HepG2 (cell line): ENCODE data around the gene GNG12. TPM values are rescaled to one million over a fixed set of nuclear protein-coding genes. Genes with fewer than 3 reads are reported as not detected.

Experiments
- ARID5B ChIP-seq: IDR thresholded peaks from 2 replicates; pipeline ENCODE4 v1.4.0; 2020; ENCODE audit warnings: mild to moderate bottlenecking, missing genetic modification reagents
- ATF5 ChIP-seq: sonication (generic); formaldehyde crosslinking; IDR thresholded peaks from 2 replicates; pipeline ENCODE4 v1.4.0; 2020; ENCODE audit warnings: mild to moderate bottlenecking, low read depth, missing genetic modification reagents
- ETV6 ChIP-seq: sonication (generic); formaldehyde crosslinking; conservative IDR thresholded peaks from 2 replicates; pipeline ENCODE4 v1.4.0; 2020; ENCODE audit warnings: missing genetic modification reagents
- HBP1 ChIP-seq: IDR thresholded peaks from 2 replicates; pipeline ENCODE4 v1.6.1; 2016; ENCODE audit warnings: low read depth, control low read depth
- HMG20B ChIP-seq: conservative IDR thresholded peaks from 2 replicates; pipeline ENCODE4 v1.6.1; 2016; ENCODE audit warnings: missing genetic modification reagents, missing compliant biosample characterization
- HNF4A ChIP-seq: sonication (generic); formaldehyde crosslinking; IDR thresholded peaks from 2 replicates; pipeline ENCODE4 v1.4.0; 2020; ENCODE audit warnings: missing genetic modification reagents
- KLF12 ChIP-seq: sonication (generic); formaldehyde crosslinking; IDR thresholded peaks from 2 replicates; pipeline ENCODE4 v1.4.0; 2020; ENCODE audit warnings: missing genetic modification reagents, borderline replicate concordance
- KLF16 ChIP-seq, 2 experiments: sonication (generic) in 1 of 2; formaldehyde crosslinking in 1 of 2; IDR thresholded peaks; 2 replicates each; pipeline versions ENCODE4 v1.6.1 to v1.8.0; 2016 to 2023; ENCODE audit warnings: missing genetic modification reagents in 2 of 2, missing compliant biosample characterization in 1 of 2
- NR2F1 ChIP-seq, 2 experiments: fragments of 450-650 bp in 1 of 2; formaldehyde crosslinking in 1 of 2; IDR thresholded peaks; 2 replicates each; pipeline versions ENCODE4 v1.5.0 to v1.6.1; 2016 to 2020; ENCODE audit warnings: mild to moderate bottlenecking in 1 of 2, missing compliant biosample characterization in 1 of 2, missing genetic modification reagents in 1 of 2, moderate library complexity in 1 of 2
- PAWR ChIP-seq: sonication (generic); formaldehyde crosslinking; IDR thresholded peaks from 2 replicates; pipeline ENCODE4 v1.4.0; 2020; ENCODE audit warnings: missing genetic modification reagents, mild to moderate bottlenecking, borderline replicate concordance
- RBAK ChIP-seq: sonication (generic); formaldehyde crosslinking; IDR thresholded peaks from 2 replicates; pipeline ENCODE4 v1.5.1; 2020; ENCODE audit warnings: mild to moderate bottlenecking, missing genetic modification reagents
- SIX4 ChIP-seq: sonication (generic); formaldehyde crosslinking; IDR thresholded peaks from 2 replicates; pipeline ENCODE4 v1.4.0; 2020; ENCODE audit warnings: missing genetic modification reagents
- SOX13 ChIP-seq, 3 experiments: fragments of 450-650 bp in 1 of 3; sonication (generic) in 1 of 3; formaldehyde crosslinking in 1 of 3; IDR thresholded peaks in 2 of 3; conservative IDR thresholded peaks in 1 of 3; 2 replicates each; pipeline versions ENCODE4 v1.5.0 to v1.6.1; 2016 to 2020; ENCODE audit warnings: antibody characterized with exemption in 1 of 3, mild to moderate bottlenecking in 1 of 3, missing compliant biosample characterization in 1 of 3, missing genetic modification reagents in 1 of 3, moderate library complexity in 1 of 3
- SPEN ChIP-seq: sonication (generic); formaldehyde crosslinking; IDR thresholded peaks from 2 replicates; pipeline ENCODE4 v1.5.1; 2020; ENCODE audit warnings: low read depth, mild to moderate bottlenecking, missing genetic modification reagents
- ZFP36L1 ChIP-seq: sonication (generic); formaldehyde crosslinking; IDR thresholded peaks from 2 replicates; pipeline ENCODE4 v1.8.0; 2022; ENCODE audit warnings: mild to moderate bottlenecking, missing genetic modification reagents, moderate library complexity
- ZNF331 ChIP-seq: sonication (generic); formaldehyde crosslinking; IDR thresholded peaks from 2 replicates; pipeline ENCODE4 v1.4.0; 2020; ENCODE audit warnings: missing genetic modification reagents
- ZNF383 ChIP-seq: sonication (generic); formaldehyde crosslinking; IDR thresholded peaks from 2 replicates; pipeline ENCODE4 v1.4.0; 2020; ENCODE audit warnings: missing genetic modification reagents, mild to moderate bottlenecking, borderline replicate concordance
- ZNF431 ChIP-seq: sonication (generic); formaldehyde crosslinking; IDR thresholded peaks from 2 replicates; pipeline ENCODE4 v1.9.0; 2022; ENCODE audit warnings: missing genetic modification reagents, low read depth, mild to moderate bottlenecking, borderline replicate concordance
- ZNF503 ChIP-seq: sonication (generic); formaldehyde crosslinking; IDR thresholded peaks from 2 replicates; pipeline ENCODE4 v1.4.0; 2020; ENCODE audit warnings: missing genetic modification reagents
- ZNF543 ChIP-seq: sonication (generic); formaldehyde crosslinking; IDR thresholded peaks from 2 replicates; pipeline ENCODE4 v1.4.0; 2020; ENCODE audit warnings: mild to moderate bottlenecking, missing genetic modification reagents
- ZNF75D ChIP-seq: sonication (generic); formaldehyde crosslinking; IDR thresholded peaks from 2 replicates; pipeline ENCODE4 v1.8.1; 2023; ENCODE audit warnings: missing genetic modification reagents, mild to moderate bottlenecking, borderline replicate concordance
- polyA plus RNA-seq, 8 experiments: library from polyadenylated mRNA; depleted of rRNA in 3 of 8; stranded (reverse) in 7 of 8; unstranded in 1 of 8; fragments of >200 nt; fragmentation: Illumina TruSeq in 4 of 8; extraction: Trizol in 4 of 8; gene quantifications; 2 replicates each; pipeline versions ENCODE4 v1.2.1 to v1.2.3, GENCODE V29; 2011 to 2016; ENCODE audit warnings: low read depth in 4 of 8, missing spikeins in 1 of 8, mixed read lengths in 1 of 8; ENCODE audit not compliant: insufficient read depth in 1 of 8
- total RNA-seq, 5 experiments: library from RNA; depleted of rRNA; stranded (reverse); fragments of >200 nt; fragmentation: Illumina TruSeq; extraction: Trizol; gene quantifications; 2 replicates each; pipeline ENCODE4 v1.2.3, GENCODE V29; 2016; ENCODE audit warnings: low read depth in 1 of 5

The GNG12 gene
- total and polyA plus RNA-seq, 2 of the 13 experiments (the other 11 are each of a cell fraction or from before 2014, with no cell fraction given), result 0.11 TPM

GRCh38 chr1:67685558-67686266 lies 147.6 kb downstream of the GNG12 start (continued):
- TF ChIP-seq PAWR, result no peak
- no peak for TF ChIP-seq ATF5
- no peak for TF ChIP-seq KLF16 (CRISPR knock-in tag; IDR thresholded peaks at IDR 0.05)
- peak in 1 of 2 experiments; percentile 24; a peak in 2 of 4 replicates for TF ChIP-seq NR2F1 (CRISPR knock-in tag; IDR thresholded peaks at IDR 0.05)
- no peak for TF ChIP-seq ARID5B (CRISPR knock-in tag)
- TF ChIP-seq ETV6 (CRISPR knock-in tag), result no peak
- peak; percentile 59; the same call in 1 of the 2 replicates for TF ChIP-seq HBP1 (CRISPR knock-in tag)
- 0 out of 2 replicates have a peak, but pooled peaks have one; percentile 2 for TF ChIP-seq ZNF543 (CRISPR knock-in tag)
- TF ChIP-seq HMG20B (CRISPR knock-in tag), result no peak
- no peak for TF ChIP-seq HNF4A (CRISPR knock-in tag)
- TF ChIP-seq ZNF503, result peak; percentile 33; the same call in 1 of the 2 replicates
- no peak for TF ChIP-seq SOX13 (IDR thresholded peaks at IDR 0.05)
- 0 out of 4 replicates have a peak, but pooled peaks of 1 of the 2 experiments have one; percentile 3 for TF ChIP-seq SOX13 (CRISPR knock-in tag; conservative IDR thresholded peaks at IDR 0.05 in 1 of 2, IDR thresholded peaks at IDR 0.05 in 1 of 2)
- no peak for TF ChIP-seq ZNF331
- TF ChIP-seq SIX4 (CRISPR knock-in tag), result no peak
- TF ChIP-seq KLF12, result 0 out of 2 replicates have a peak, but pooled peaks have one; percentile 0
- TF ChIP-seq ZFP36L1, result no peak
- TF ChIP-seq ZNF431 (CRISPR knock-in tag), result no peak
- no peak for TF ChIP-seq RBAK
- TF ChIP-seq SPEN, result no peak
- no peak for TF ChIP-seq ZNF75D
- no peak for TF ChIP-seq ZNF383 (CRISPR knock-in tag)
